Measurements from ENCODE around the gene SON. TPM values are rescaled to one million over a fixed set of nuclear protein-coding genes. Genes with fewer than 3 reads are reported as not detected.

SON gene
- total and polyA plus RNA-seq, 2 of the 4 experiments (the other 2 are of a cell fraction): 81.6 to 146 TPM

DNA sequence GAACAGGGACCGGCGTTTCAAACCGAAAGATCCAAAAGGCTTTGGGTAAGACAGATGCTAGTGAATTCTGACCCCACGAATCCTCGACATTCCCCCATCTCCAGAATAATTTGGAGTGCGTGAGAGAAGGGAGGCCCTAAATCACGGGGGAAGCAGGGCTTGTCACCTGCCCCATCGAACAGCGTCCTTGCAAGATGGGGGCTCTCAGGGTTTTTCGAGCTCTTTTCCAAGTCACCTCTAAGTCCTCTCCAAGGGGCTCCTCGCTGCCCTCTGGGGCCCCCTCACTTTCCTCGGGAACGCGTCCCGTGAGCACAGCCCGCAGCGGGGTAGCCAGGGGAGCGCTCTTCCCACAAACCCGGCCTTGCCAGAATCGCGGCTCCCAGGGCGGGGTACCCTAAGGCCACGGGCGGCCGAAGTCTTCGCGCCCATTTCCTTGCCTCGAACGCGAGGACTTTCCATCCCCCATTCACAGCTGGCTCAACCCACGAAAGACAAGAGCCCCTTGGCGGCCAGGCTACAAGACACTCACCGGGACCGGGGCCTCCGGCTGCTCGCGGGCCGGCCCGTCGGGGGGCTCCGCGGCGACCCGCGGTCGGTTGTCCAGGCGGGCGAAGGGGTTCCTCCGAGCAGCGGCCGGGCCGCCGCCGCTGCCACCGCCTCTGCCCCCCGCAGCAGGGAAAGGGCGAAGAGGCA is 45.1 kb downstream of the SON start:
- peaks cover 2% of the 10 kb centered on the region; the same call in 1 of the 2 replicates for H3K4me1 ChIP-seq (ENCODE audit: control insufficient read depth, insufficient read depth, low read length)
- no peak overlapping the region for H2BK20ac ChIP-seq (ENCODE audit: low read depth, low read length)
- H3K4ac ChIP-seq (ENCODE audit: low read depth, low read length): peak overlapping the region; percentile 34
- peak overlapping the region; percentile 65 for H2BK5ac ChIP-seq (ENCODE audit: low read depth, low read length, poor library complexity, severe bottlenecking)
- POLR2A ChIA-PET (ENCODE audit: unreplicated experiment): interaction anchor here (1.8 kb wide), 1 partner anchor 12 kb away, joined by 4 read pairs; no protein-coding TSS in a partner anchor
- in situ Hi-C loops (cut with MboI; ENCODE audit: low sequenced_read_pairs): no loop called here
- peak overlapping the region; percentile 85 for H3K4me3 ChIP-seq (ENCODE audit: insufficient read depth, low read depth, low read length)
- peak overlapping the region; percentile 92 for H3K4me2 ChIP-seq (ENCODE audit: low read depth, low read length)
- H3K14ac ChIP-seq (replicated peaks; ENCODE audit: low read depth, low read length): peak overlapping the region; percentile 38
- H4K91ac ChIP-seq (ENCODE audit: insufficient read depth, low read depth, low read length): peak overlapping the region; percentile 38
- H2BK15ac ChIP-seq (ENCODE audit: low read depth, low read length): no peak overlapping the region; the same call in 2 of the 3 replicates
- no TSS peak for BruUV-seq (replicated peaks)
- dilution Hi-C loops (cut with HindIII; ENCODE audit: low sequenced_read_pairs, unreplicated experiment): no loop called here
- intact Hi-C loops (cut with micrococcal nuclease): no loop called here
- peaks cover 4% of the 10 kb centered on the region for H3K9me1 ChIP-seq (ENCODE audit: insufficient read depth, low read length)
- peak overlapping the region; percentile 90 for H3K56ac ChIP-seq (ENCODE audit: extremely low read depth, insufficient read depth, low read length)
- peaks cover 2% of the 10 kb centered on the region; the same call in 1 of the 2 replicates for H3K36me3 ChIP-seq (ENCODE audit: control insufficient read depth, insufficient read depth, low read length)
- ATAC-seq (ENCODE audit: low read depth): peak; percentile 37
- H2BK120ac ChIP-seq (ENCODE audit: low read depth, low read length): no peak overlapping the region
- peak overlapping the region; percentile 6 for H4K5ac ChIP-seq (ENCODE audit: low read depth, low read length)
- H4K20me1 ChIP-seq (ENCODE audit: insufficient read depth, low read length): no peaks in the 10 kb centered on the region; the same call in 1 of the 2 replicates
- H4K8ac ChIP-seq (ENCODE audit: low read depth in 2 of 2, low read length in 2 of 2): peak overlapping the region; percentile 41 to 63; a peak in 2 of 4 replicates
- peak; percentile 20 for DNase-seq
- peak overlapping the region; percentile 99 for H2AFZ ChIP-seq (replicated peaks; ENCODE audit: low read length, poor library complexity)
- H3K23ac ChIP-seq (ENCODE audit: low read depth, low read length): peak overlapping the region; percentile 36
- H2AK5ac ChIP-seq (ENCODE audit: low read depth, low read length): peak overlapping the region; percentile 49; the same call in 1 of the 2 replicates
- H3K9ac ChIP-seq (ENCODE audit: low read depth, low read length): peak overlapping the region; percentile 94
- no peaks in the 10 kb centered on the region for H3K9me3 ChIP-seq (ENCODE audit: control insufficient read depth, insufficient read depth, low read length)
- H3K27ac ChIP-seq (ENCODE audit: insufficient read depth, low read length): peak overlapping the region; percentile 80
- H3K18ac ChIP-seq (ENCODE audit: low read depth, low read length): no peak overlapping the region; the same call in 1 of the 2 replicates
- peaks cover 21 to 33% of the 10 kb centered on the region in 2 experiments for H3K79me1 ChIP-seq (ENCODE audit: low read depth in 1 of 2, low read length in 2 of 2)
- CTCF ChIA-PET: no interaction called here
- 0% methylated on average over 20 of the region's 57 CpGs; no CpG with 5 or more reads in 1 of the 2 experiments for WGBS, 2 experiments (ENCODE audit: extremely low coverage in 2 of 2, insufficient read length in 1 of 2)
- peak overlapping the region; percentile 90 for H2AK9ac ChIP-seq (replicated peaks; ENCODE audit: low read depth, low read length, poor library complexity)
- no peaks in the 10 kb centered on the region for H3K27me3 ChIP-seq (ENCODE audit: control insufficient read depth, insufficient read depth, low read length)
- TF ChIP-seq RFX5 (IDR thresholded peaks at IDR 0.05; ENCODE audit: low read depth, low read length) (no peak), MAZ (IDR thresholded peaks at IDR 0.05; ENCODE audit: borderline replicate concordance, low read depth, low read length) (no peak), RCOR1 (IDR thresholded peaks at IDR 0.05; ENCODE audit: insufficient replicate concordance, low read length) (no peak), CHD1 (IDR thresholded peaks at IDR 0.05; ENCODE audit: low read depth, low read length) (no peak), BHLHE40 (IDR thresholded peaks at IDR 0.05; ENCODE audit: low read depth, low read length) (no peak), MXI1 (IDR thresholded peaks at IDR 0.05; ENCODE audit: borderline replicate concordance, low read depth, low read length) (no peak; the same call in 1 of the 2 replicates), MAFK (IDR thresholded peaks at IDR 0.05; ENCODE audit: low read depth, low read length) (no peak), POLR2A (IDR thresholded peaks at IDR 0.05; ENCODE audit: low read depth, low read length) (no peak), CEBPB (IDR thresholded peaks at IDR 0.05; ENCODE audit: low read depth, low read length) (no peak), RAD21 (IDR thresholded peaks at IDR 0.05; ENCODE audit: low read length) (no peak), FOS (IDR thresholded peaks at IDR 0.05; ENCODE audit: low read depth, low read length) (no peak), SMC3 (IDR thresholded peaks at IDR 0.05; ENCODE audit: low read depth, low read length) (no peak), NFE2L2 (IDR thresholded peaks at IDR 0.05; ENCODE audit: low read depth, low read length) (no peak)
- TF ChIP-seq, protein P1, sequence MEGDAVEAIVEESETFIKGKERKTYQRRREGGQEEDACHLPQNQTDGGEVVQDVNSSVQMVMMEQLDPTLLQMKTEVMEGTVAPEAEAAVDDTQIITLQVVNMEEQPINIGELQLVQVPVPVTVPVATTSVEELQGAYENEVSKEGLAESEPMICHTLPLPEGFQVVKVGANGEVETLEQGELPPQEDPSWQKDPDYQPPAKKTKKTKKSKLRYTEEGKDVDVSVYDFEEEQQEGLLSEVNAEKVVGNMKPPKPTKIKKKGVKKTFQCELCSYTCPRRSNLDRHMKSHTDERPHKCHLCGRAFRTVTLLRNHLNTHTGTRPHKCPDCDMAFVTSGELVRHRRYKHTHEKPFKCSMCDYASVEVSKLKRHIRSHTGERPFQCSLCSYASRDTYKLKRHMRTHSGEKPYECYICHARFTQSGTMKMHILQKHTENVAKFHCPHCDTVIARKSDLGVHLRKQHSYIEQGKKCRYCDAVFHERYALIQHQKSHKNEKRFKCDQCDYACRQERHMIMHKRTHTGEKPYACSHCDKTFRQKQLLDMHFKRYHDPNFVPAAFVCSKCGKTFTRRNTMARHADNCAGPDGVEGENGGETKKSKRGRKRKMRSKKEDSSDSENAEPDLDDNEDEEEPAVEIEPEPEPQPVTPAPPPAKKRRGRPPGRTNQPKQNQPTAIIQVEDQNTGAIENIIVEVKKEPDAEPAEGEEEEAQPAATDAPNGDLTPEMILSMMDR (conservative IDR thresholded peaks at IDR 0.05; ENCODE audit: low read depth, low read length): no peak
- TF ChIP-seq, protein P2, sequence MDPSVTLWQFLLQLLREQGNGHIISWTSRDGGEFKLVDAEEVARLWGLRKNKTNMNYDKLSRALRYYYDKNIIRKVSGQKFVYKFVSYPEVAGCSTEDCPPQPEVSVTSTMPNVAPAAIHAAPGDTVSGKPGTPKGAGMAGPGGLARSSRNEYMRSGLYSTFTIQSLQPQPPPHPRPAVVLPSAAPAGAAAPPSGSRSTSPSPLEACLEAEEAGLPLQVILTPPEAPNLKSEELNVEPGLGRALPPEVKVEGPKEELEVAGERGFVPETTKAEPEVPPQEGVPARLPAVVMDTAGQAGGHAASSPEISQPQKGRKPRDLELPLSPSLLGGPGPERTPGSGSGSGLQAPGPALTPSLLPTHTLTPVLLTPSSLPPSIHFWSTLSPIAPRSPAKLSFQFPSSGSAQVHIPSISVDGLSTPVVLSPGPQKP (IDR thresholded peaks at IDR 0.05; ENCODE audit: borderline replicate concordance, low read depth, low read length): no peak

All from IMR-90 (cell line).